Urinary bladder (tissue), 2 donors: ENCODE data around the gene NACC2. TPM values are rescaled to one million over a fixed set of nuclear protein-coding genes. Genes with fewer than 3 reads are reported as not detected.

Source experiments
- polyA plus RNA-seq: library from polyadenylated mRNA; stranded (reverse); fragments of 200-250 nt; gene quantifications from one replicate; pipeline ENCODE4 v1.2.3, GENCODE V29; 2013
- total RNA-seq: library from RNA; depleted of rRNA; stranded (reverse); fragments of >200 nt; gene quantifications from one replicate; pipeline ENCODE4 v1.2.3, GENCODE V29; 2014
- donor health status: healthy.

NACC2 gene
- total and polyA plus RNA-seq, 2 donors, result 14.9 to 54.1 TPM

Other genes with a start within 250 kb of the NACC2 start
- gene CAMSAP1, start 187.7 kb downstream of the NACC2 start, total RNA-seq, result 27.9 TPM
- 14.9 TPM for gene CAMSAP1, start 187.7 kb downstream of the NACC2 start, polyA plus RNA-seq
- 24.6 TPM for gene UBAC1, start 133.9 kb downstream of the NACC2 start, total RNA-seq
- 59.8 TPM for gene UBAC1, start 133.9 kb downstream of the NACC2 start, polyA plus RNA-seq
- gene TMEM250, start 23.6 kb upstream of the NACC2 start, total RNA-seq, result 13.6 TPM
- 43.1 TPM for gene TMEM250, start 23.6 kb upstream of the NACC2 start, polyA plus RNA-seq
- gene LHX3, start 109.8 kb upstream of the NACC2 start, total RNA-seq, result not detected
- gene LHX3, start 109.8 kb upstream of the NACC2 start, polyA plus RNA-seq, result not detected
- 7.6 TPM for gene QSOX2, start 150.5 kb upstream of the NACC2 start, total RNA-seq
- 7.8 TPM for gene QSOX2, start 150.5 kb upstream of the NACC2 start, polyA plus RNA-seq
- gene CCDC187, start 208.8 kb upstream of the NACC2 start, total RNA-seq, result 0.58 TPM
- 0.19 TPM for gene CCDC187, start 208.8 kb upstream of the NACC2 start, polyA plus RNA-seq
- 22.3 TPM for gene GPSM1, start 232.2 kb upstream of the NACC2 start, total RNA-seq
- gene GPSM1, start 232.2 kb upstream of the NACC2 start, polyA plus RNA-seq, result 13.5 TPM